ENCODE data around the gene COG2. TPM values are rescaled to one million over a fixed set of nuclear protein-coding genes. Genes with fewer than 3 reads are reported as not detected.

Gene COG2
- total RNA-seq, 1 donor from 2014 or later = 8.4 TPM

DNA sequence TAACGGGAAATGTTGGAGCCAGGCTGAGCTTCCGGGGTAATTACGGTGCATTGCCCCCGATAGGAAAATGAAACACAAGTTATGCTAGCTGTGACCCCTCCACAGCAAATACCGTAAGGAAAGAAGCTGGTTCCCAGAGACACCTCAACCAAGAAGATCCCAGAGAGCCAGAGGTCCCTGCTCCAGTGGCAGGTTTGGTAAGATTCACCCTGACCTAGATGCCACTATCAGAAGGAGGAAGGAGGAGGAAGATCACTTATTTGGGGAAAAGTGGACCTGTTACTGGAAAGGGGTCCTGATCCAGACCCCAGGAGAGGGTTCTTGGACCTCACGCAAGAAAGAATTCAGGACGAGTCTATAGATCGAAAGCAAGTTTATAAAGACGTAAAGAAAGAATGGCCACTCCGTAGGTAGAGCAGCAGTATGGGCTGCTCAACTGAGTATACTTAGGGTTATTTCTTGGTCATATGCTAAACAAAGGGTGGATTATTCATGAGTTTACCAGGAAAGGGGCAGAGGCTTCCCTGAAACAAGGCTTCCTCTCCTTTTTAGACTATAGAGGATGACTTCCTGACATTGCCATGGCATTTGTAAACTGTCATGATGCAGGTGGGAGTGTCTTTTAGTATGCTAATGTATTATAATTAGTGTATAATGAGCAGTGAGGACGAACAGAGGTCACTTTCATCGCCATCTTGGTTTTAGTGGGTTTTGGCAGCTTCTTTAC, 97.4 kb downstream of the COG2 start:
- DNase-seq (ENCODE audit: low spot score in 2 of 2) = no peak
- H3K36me3 ChIP-seq = no peaks in the 10 kb centered on the region
- H3K27me3 ChIP-seq = no peaks in the 10 kb centered on the region
- no peak overlapping the region for H3K27ac ChIP-seq
- no peak overlapping the region for H3K4me3 ChIP-seq
- TF ChIP-seq, protein P1, sequence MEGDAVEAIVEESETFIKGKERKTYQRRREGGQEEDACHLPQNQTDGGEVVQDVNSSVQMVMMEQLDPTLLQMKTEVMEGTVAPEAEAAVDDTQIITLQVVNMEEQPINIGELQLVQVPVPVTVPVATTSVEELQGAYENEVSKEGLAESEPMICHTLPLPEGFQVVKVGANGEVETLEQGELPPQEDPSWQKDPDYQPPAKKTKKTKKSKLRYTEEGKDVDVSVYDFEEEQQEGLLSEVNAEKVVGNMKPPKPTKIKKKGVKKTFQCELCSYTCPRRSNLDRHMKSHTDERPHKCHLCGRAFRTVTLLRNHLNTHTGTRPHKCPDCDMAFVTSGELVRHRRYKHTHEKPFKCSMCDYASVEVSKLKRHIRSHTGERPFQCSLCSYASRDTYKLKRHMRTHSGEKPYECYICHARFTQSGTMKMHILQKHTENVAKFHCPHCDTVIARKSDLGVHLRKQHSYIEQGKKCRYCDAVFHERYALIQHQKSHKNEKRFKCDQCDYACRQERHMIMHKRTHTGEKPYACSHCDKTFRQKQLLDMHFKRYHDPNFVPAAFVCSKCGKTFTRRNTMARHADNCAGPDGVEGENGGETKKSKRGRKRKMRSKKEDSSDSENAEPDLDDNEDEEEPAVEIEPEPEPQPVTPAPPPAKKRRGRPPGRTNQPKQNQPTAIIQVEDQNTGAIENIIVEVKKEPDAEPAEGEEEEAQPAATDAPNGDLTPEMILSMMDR (IDR thresholded peaks at IDR 0.05) = no peak
- intact Hi-C loops (cut with DNase I) = no loop called here
- no peaks in the 10 kb centered on the region for H3K9me3 ChIP-seq
- no peaks in the 10 kb centered on the region for H3K4me1 ChIP-seq

Other genes with a start within 250 kb of the COG2 start
- gene PGBD5, start 216.1 kb upstream of the COG2 start, total RNA-seq = not detected
- gene AGT, start 71.6 kb downstream of the COG2 start, total RNA-seq = 79.0 TPM
- gene CAPN9, start 104.9 kb downstream of the COG2 start, total RNA-seq = not detected
- gene C1orf198, start 226.0 kb downstream of the COG2 start, total RNA-seq = 225 TPM

Data from ascending aorta (tissue), 2 donors.